Thoracic aorta (tissue), 2 donors: Measurements from ENCODE around the gene MLST8. TPM values are rescaled to one million over a fixed set of nuclear protein-coding genes. Genes with fewer than 3 reads are reported as not detected.
A peak's percentile ranks its signal among the peaks of the same experiment; 100 is the strongest.

Experiments
- ATAC-seq: fragments of 150-250 bp; one replicate; pipeline ENCODE4 v1.8.0; 2017; ENCODE audit warnings: low read depth; ENCODE audit not compliant: insufficient number of reproducible peaks, low FRiP score
- DNase-seq: peaks from one replicate; pipeline ENCODE4 v3.0.0-alpha.2; 2020; ENCODE audit warnings: low spot score
- H3K27ac ChIP-seq, 2 donors: fragments of 200-600 bp; sonication (generic); 1 replicate in 1 of 2; 2 replicates in 1 of 2; pipeline ENCODE4 v1.5.1; 2016; ENCODE audit warnings: mild to moderate bottlenecking in 2 of 2, moderate library complexity in 2 of 2
- H3K27me3 ChIP-seq: fragments of 200-600 bp; sonication (generic); replicated peaks from 2 replicates; pipeline ENCODE4 v1.6.0; 2016; ENCODE audit warnings: mild to moderate bottlenecking; ENCODE audit not compliant: insufficient read depth
- H3K36me3 ChIP-seq: fragments of 200-600 bp; sonication (generic); one replicate; pipeline ENCODE4 v1.5.1; 2016
- H3K4me1 ChIP-seq, 2 donors: fragments of 200-600 bp; sonication (generic); 1 replicate in 1 of 2; 2 replicates in 1 of 2; pipeline versions ENCODE4 v1.5.1 to v1.6.0; 2016; ENCODE audit warnings: low read depth in 2 of 2, mild to moderate bottlenecking in 1 of 2; ENCODE audit not compliant: control insufficient read depth in 1 of 2
- H3K4me3 ChIP-seq: fragments of 200-600 bp; sonication (generic); 2 replicates; pipeline ENCODE4 v1.5.1; 2016; ENCODE audit warnings: mild to moderate bottlenecking
- H3K9me3 ChIP-seq: fragments of 200-600 bp; sonication (generic); 2 replicates; pipeline ENCODE4 v1.5.1; 2016
- CTCF ChIP-seq: fragments of 200-600 bp; sonication (generic); IDR thresholded peaks from one replicate; pipeline ENCODE4 v1.5.1; 2019; ENCODE audit warnings: antibody characterized with exemption
- total RNA-seq, 2 donors: library from RNA; depleted of rRNA; stranded (reverse); fragments of >200 nt; gene quantifications; one replicate each; pipeline versions ENCODE4 v1.1.0 to v1.2.3, GENCODE V29; 2016

MLST8 gene
- total RNA-seq, 2 donors from 2014 or later: 13.7 to 47.7 TPM

GRCh38 chr16:2206420-2206779 is 1.1 kb downstream of the MLST8 start:
- no peaks in the 10 kb centered on the region for H3K9me3 ChIP-seq
- ATAC-seq (no peak), DNase-seq (no peak)
- peaks cover 18% of the 10 kb centered on the region for H3K36me3 ChIP-seq
- H3K4me3 ChIP-seq: peak overlapping the region; percentile 87
- H3K27ac ChIP-seq: no peak overlapping the region
- no peaks in the 10 kb centered on the region for H3K27me3 ChIP-seq
- no peak for TF ChIP-seq CTCF
- peaks cover 7 to 20% of the 10 kb centered on the region in 2 donors for H3K4me1 ChIP-seq

- no peak for TF ChIP-seq CTCF
- DNase-seq (no peak), ATAC-seq (no peak)
- no peaks in the 10 kb centered on the region for H3K9me3 ChIP-seq
- H3K27ac ChIP-seq: no peak overlapping the region
- H3K36me3 ChIP-seq: peaks cover 18% of the 10 kb centered on the region
- H3K4me3 ChIP-seq: no peak overlapping the region
- H3K27me3 ChIP-seq: no peaks in the 10 kb centered on the region
- peaks cover 7 to 22% of the 10 kb centered on the region in 2 donors for H3K4me1 ChIP-seq
These were observed 1.7 kb downstream of the MLST8 start for GRCh38 chr16:2206780-2207433.

- ATAC-seq: no peak
- H3K9me3 ChIP-seq: no peaks in the 10 kb centered on the region
- H3K36me3 ChIP-seq: peaks cover 18% of the 10 kb centered on the region
- H3K27ac ChIP-seq: no peak overlapping the region
- DNase-seq: no peak
- H3K27me3 ChIP-seq: no peaks in the 10 kb centered on the region
- no peak overlapping the region for H3K4me3 ChIP-seq
- peaks cover 14 to 32% of the 10 kb centered on the region in 2 donors for H3K4me1 ChIP-seq
- TF ChIP-seq CTCF: no peak
These were observed 2.6 kb downstream of the MLST8 start for GRCh38 chr16:2207872-2208271.

- Histone ChIP-seq H3K27ac (no peak overlapping the region), H3K36me3 (peaks cover 18% of the 10 kb centered on the region), H3K27me3 (no peaks in the 10 kb centered on the region), H3K9me3 (no peaks in the 10 kb centered on the region), H3K4me3 (no peak overlapping the region), H3K4me1 (peaks cover 18 to 36% of the 10 kb centered on the region in 2 donors)
- ATAC-seq (no peak), DNase-seq (no peak)
- TF ChIP-seq CTCF: no peak
These were observed 3.1 kb downstream of the MLST8 start for GRCh38 chr16:2208308-2208707.

- Histone ChIP-seq H3K4me3 (no peak overlapping the region), H3K27ac (no peak overlapping the region), H3K36me3 (peaks cover 18% of the 10 kb centered on the region), H3K4me1 (peaks cover 23 to 41% of the 10 kb centered on the region in 2 donors), H3K9me3 (no peaks in the 10 kb centered on the region), H3K27me3 (no peaks in the 10 kb centered on the region)
- no peak for TF ChIP-seq CTCF
- DNase-seq (no peak), ATAC-seq (no peak)
These were observed 3.5 kb downstream of the MLST8 start for GRCh38 chr16:2208772-2209171.
